H1 (cell line): ENCODE data around the gene SLC35B4. TPM values are rescaled to one million over a fixed set of nuclear protein-coding genes. Genes with fewer than 3 reads are reported as not detected.

Source experiments
- CTCF ChIA-PET: fragments of 300-600 bp; sonication (Branson Sonifier 250); formaldehyde crosslinking; loops from one replicate; lab custom pipeline; 2021; ENCODE audit not compliant: partially characterized antibody; lab: Charles Lee
- POLR2A ChIA-PET: fragments of 300-600 bp; sonication (Branson Sonifier 250); formaldehyde crosslinking; loops from one replicate; lab custom pipeline; 2021; ENCODE audit warnings: inconsistent platforms; ENCODE audit not compliant: partially characterized antibody; lab: Charles Lee
- DNase-seq, 2 experiments: peaks; one replicate each; pipeline versions ENCODE4 v3.0.0 to v3.0.0-alpha.2; 2010 to 2022; ENCODE audit warnings: low spot score in 2 of 2, low read depth in 1 of 2, mixed read lengths in 1 of 2
- FAIRE-seq: peaks from 2 replicates; lab custom pipeline; 2011; peaks lifted over from hg19 to GRCh38; lab: Jason Lieb, UNC
- H2AFZ ChIP-seq: 2 replicates; pipeline ENCODE4 v1.8.1; 2012; ENCODE audit warnings: low read length, inconsistent platforms
- H2AK5ac ChIP-seq: 2 replicates; pipeline ENCODE4 v1.6.1; 2013; ENCODE audit warnings: low read depth, low read length
- H2BK120ac ChIP-seq: replicated peaks from 2 replicates; pipeline ENCODE3; 2013; ENCODE audit warnings: low read depth, low read length, inconsistent platforms
- H2BK12ac ChIP-seq: 2 replicates; pipeline ENCODE4 v1.6.1; 2013; ENCODE audit warnings: low read depth, low read length
- H2BK15ac ChIP-seq: 2 replicates; pipeline ENCODE4 v1.6.1; 2013; ENCODE audit warnings: low read length
- H2BK20ac ChIP-seq: 2 replicates; pipeline ENCODE4 v1.6.1; 2013; ENCODE audit warnings: low read length
- H2BK5ac ChIP-seq: 2 replicates; pipeline ENCODE4 v1.6.1; 2013; ENCODE audit warnings: low read depth, low read length
- H3K14ac ChIP-seq: 2 replicates; pipeline ENCODE4 v1.6.1; 2013; ENCODE audit warnings: inconsistent platforms; ENCODE audit not compliant: insufficient read length
- H3K18ac ChIP-seq: 2 replicates; pipeline ENCODE4 v1.6.1; 2013; ENCODE audit warnings: low read length; ENCODE audit errors: extremely low read depth
- H3K23ac ChIP-seq: 2 replicates; pipeline ENCODE4 v1.6.1; 2013; ENCODE audit warnings: inconsistent platforms; ENCODE audit not compliant: insufficient read length
- H3K23me2 ChIP-seq: 2 replicates; pipeline ENCODE4 v1.6.1; 2013; ENCODE audit warnings: low read depth, low read length
- H3K27ac ChIP-seq: 2 replicates; pipeline ENCODE4 v1.6.1; 2011; ENCODE audit warnings: low read depth, low read length, inconsistent platforms
- H3K27me3 ChIP-seq, 4 experiments: replicated peaks in 1 of 4; 1 replicate in 1 of 4; 2 replicates in 3 of 4; pipeline versions ENCODE4 v1.6.1 to v1.8.1; 2011 to 2013; ENCODE audit warnings: low read length in 3 of 4, mild to moderate bottlenecking in 3 of 4, inconsistent platforms in 2 of 4, mixed read lengths in 2 of 4, moderate library complexity in 1 of 4; ENCODE audit not compliant: control insufficient read depth in 3 of 4, insufficient read depth in 3 of 4; ENCODE audit errors: extremely low read depth in 1 of 4
- H3K36me3 ChIP-seq, 4 experiments: 2 replicates each; pipeline versions ENCODE4 v1.6.1 to v1.8.1; 2011 to 2013; ENCODE audit warnings: mild to moderate bottlenecking in 4 of 4, low read length in 3 of 4, moderate library complexity in 2 of 4, control low read depth in 1 of 4, inconsistent platforms in 1 of 4; ENCODE audit not compliant: insufficient read depth in 4 of 4, control insufficient read depth in 2 of 4
- H3K4ac ChIP-seq: replicated peaks from 2 replicates; pipeline ENCODE3; 2013; ENCODE audit warnings: low read length, low read depth, mixed read lengths, inconsistent platforms; ENCODE audit not compliant: insufficient read length
- H3K4me1 ChIP-seq, 4 experiments: replicated peaks in 1 of 4; 1 replicate in 1 of 4; 2 replicates in 3 of 4; pipeline versions ENCODE4 v1.6.1 to v1.8.1; 2011 to 2013; ENCODE audit warnings: low read length in 3 of 4, inconsistent platforms in 2 of 4, mixed read lengths in 1 of 4; ENCODE audit not compliant: insufficient read depth in 4 of 4, control insufficient read depth in 3 of 4
- H3K4me2 ChIP-seq, 2 experiments: 2 replicates each; pipeline versions ENCODE4 v1.6.1 to v1.8.1; 2011 to 2013; ENCODE audit warnings: low read depth in 2 of 2, low read length in 2 of 2, control low read depth in 1 of 2, inconsistent platforms in 1 of 2, mild to moderate bottlenecking in 1 of 2; ENCODE audit not compliant: insufficient read depth in 1 of 2
- H3K4me3 ChIP-seq, 4 experiments: fragments of 200-600, 300-600 bp in 1 of 4; sonication (generic), shearing (Covaris generic), sonication (Bioruptor Twin) in 1 of 4; 2 replicates each; pipeline versions ENCODE4 v1.5.1 to v1.8.1; 2011 to 2016; ENCODE audit warnings: low read length in 4 of 4, low read depth in 3 of 4, control low read depth in 2 of 4, inconsistent platforms in 2 of 4, mild to moderate bottlenecking in 2 of 4, mixed read lengths in 1 of 4, moderate library complexity in 1 of 4; ENCODE audit not compliant: insufficient read depth in 2 of 4; ENCODE audit errors: extremely low read depth in 1 of 4
- H3K56ac ChIP-seq: replicated peaks from 2 replicates; pipeline ENCODE3; 2013; ENCODE audit warnings: low read depth, mild to moderate bottlenecking, mixed read lengths, low read length, inconsistent platforms; ENCODE audit not compliant: insufficient read length
- H3K79me1 ChIP-seq: 2 replicates; pipeline ENCODE4 v1.6.1; 2013; ENCODE audit warnings: low read depth, low read length, control low read depth
- H3K79me2 ChIP-seq, 2 experiments: 2 replicates each; pipeline versions ENCODE4 v1.6.1 to v1.8.1; 2012 to 2013; ENCODE audit warnings: low read length in 2 of 2, mild to moderate bottlenecking in 2 of 2, inconsistent platforms in 1 of 2; ENCODE audit not compliant: insufficient read depth in 2 of 2, control insufficient read depth in 1 of 2
- H3K9ac ChIP-seq, 4 experiments: replicated peaks in 1 of 4; 1 replicate in 1 of 4; 2 replicates in 3 of 4; pipeline versions ENCODE4 v1.6.1 to v1.8.1; 2011 to 2013; ENCODE audit warnings: low read depth in 3 of 4, low read length in 3 of 4, control low read depth in 2 of 4, mild to moderate bottlenecking in 2 of 4, moderate library complexity in 2 of 4, inconsistent platforms in 1 of 4; ENCODE audit errors: extremely low read depth in 1 of 4
- H3K9me3 ChIP-seq, 2 experiments: 2 replicates each; pipeline versions ENCODE4 v1.6.1 to v1.8.1; 2012 to 2013; ENCODE audit warnings: mild to moderate bottlenecking in 2 of 2, moderate library complexity in 2 of 2, control low read depth in 1 of 2, inconsistent platforms in 1 of 2, low read depth in 1 of 2, low read length in 1 of 2, mixed read lengths in 1 of 2; ENCODE audit not compliant: insufficient read depth in 2 of 2
- H4K20me1 ChIP-seq, 2 experiments: replicated peaks in 1 of 2; 2 replicates each; pipeline versions ENCODE3 to v1.8.1; 2011 to 2013; ENCODE audit warnings: inconsistent platforms in 2 of 2, low read length in 2 of 2, mild to moderate bottlenecking in 1 of 2; ENCODE audit not compliant: insufficient read depth in 2 of 2, control insufficient read depth in 1 of 2
- H4K5ac ChIP-seq: 2 replicates; pipeline ENCODE4 v1.6.1; 2013; ENCODE audit warnings: low read length, low read depth, mixed read lengths, inconsistent platforms; ENCODE audit not compliant: insufficient read length
- H4K8ac ChIP-seq: 2 replicates; pipeline ENCODE4 v1.8.0; 2013; ENCODE audit warnings: mild to moderate bottlenecking, moderate library complexity, low read length, inconsistent platforms; ENCODE audit not compliant: insufficient read depth; ENCODE audit errors: extremely low read depth
- H4K91ac ChIP-seq: replicated peaks from 2 replicates; pipeline ENCODE3; 2013; ENCODE audit warnings: low read length, mixed read lengths, inconsistent platforms; ENCODE audit not compliant: insufficient read length
- CBX8 ChIP-seq: fragments of 300-800, 300-1000 bp; sonication (generic); IDR thresholded peaks from 2 replicates; pipeline ENCODE4 v1.7.1; 2016; ENCODE audit warnings: low read depth, low read length, borderline replicate concordance
- EP300 ChIP-seq, 2 experiments: IDR thresholded peaks; 1 replicate in 1 of 2; 2 replicates in 1 of 2; pipeline ENCODE4 v1.6.1; 2011 to 2012; ENCODE audit warnings: low read depth in 2 of 2, low read length in 2 of 2, mild to moderate bottlenecking in 2 of 2, borderline replicate concordance in 1 of 2, inconsistent platforms in 1 of 2, moderate library complexity in 1 of 2
- HDAC2 ChIP-seq, 2 experiments: fragments of 300-600 bp in 1 of 2; sonication (generic) in 1 of 2; IDR thresholded peaks; 2 replicates each; pipeline ENCODE4 v1.6.1; 2011 to 2012; ENCODE audit warnings: low read depth in 2 of 2, low read length in 2 of 2, mild to moderate bottlenecking in 2 of 2, moderate library complexity in 2 of 2, borderline replicate concordance in 1 of 2, inconsistent platforms in 1 of 2
- JUN ChIP-seq: IDR thresholded peaks from 2 replicates; pipeline ENCODE4 v1.6.1; 2011; ENCODE audit warnings: low read depth, mild to moderate bottlenecking, improper control_type of control experiment, low read length
- JUND ChIP-seq: IDR thresholded peaks from 2 replicates; pipeline ENCODE4 v1.6.1; 2011; ENCODE audit warnings: mild to moderate bottlenecking, improper control_type of control experiment, low read length
- KDM1A ChIP-seq: fragments of 200-600, 300-600 bp; sonication (generic); IDR thresholded peaks from 2 replicates; pipeline ENCODE4 v1.7.1; 2016; ENCODE audit warnings: mild to moderate bottlenecking, low read length, borderline replicate concordance
- RAD21 ChIP-seq, 2 experiments: IDR thresholded peaks in 1 of 2; conservative IDR thresholded peaks in 1 of 2; 2 replicates each; pipeline ENCODE4 v1.6.1; 2011; ENCODE audit warnings: low read depth in 2 of 2, low read length in 2 of 2, improper control_type of control experiment in 1 of 2, inconsistent platforms in 1 of 2, mild to moderate bottlenecking in 1 of 2, moderate library complexity in 1 of 2
- RXRA ChIP-seq: IDR thresholded peaks from 2 replicates; pipeline ENCODE4 v1.6.1; 2011; ENCODE audit warnings: low read depth, mild to moderate bottlenecking, low read length, moderate library complexity; ENCODE audit not compliant: insufficient read depth
- SP1 ChIP-seq: IDR thresholded peaks from 2 replicates; pipeline ENCODE4 v1.6.1; 2011; ENCODE audit warnings: low read depth, low read length
- SUZ12 ChIP-seq: fragments of 200-600 bp; sonication (generic); IDR thresholded peaks from 2 replicates; pipeline ENCODE4 v1.6.1; 2012; ENCODE audit warnings: mild to moderate bottlenecking, inconsistent platforms, low read length, moderate library complexity, mixed read lengths
- WGBS, 2 experiments: shearing (Covaris generic) in 1 of 2; methylation state at CpG; one replicate each; pipeline versions ENCODE4 v1.1.6 to v1.1.7; 2013 to 2015; ENCODE audit warnings: low lambda C conversion rate in 2 of 2, mixed read lengths in 2 of 2, inconsistent platforms in 1 of 2, low coverage in 1 of 2, missing lambda C conversion rate in 1 of 2; ENCODE audit not compliant: insufficient replicate concordance in 2 of 2, insufficient coverage in 1 of 2, insufficient read length in 1 of 2; ENCODE audit errors: extremely low coverage in 1 of 2, missing lambda C conversion rate in 1 of 2; 5-methylcytosine and 5-hydroxymethylcytosine counted together
- polyA plus RNA-seq, 7 experiments: library from polyadenylated mRNA; depleted of rRNA in 3 of 7; stranded (reverse) in 5 of 7; unstranded in 2 of 7; fragments of >200 nt in 5 of 7; fragments of 200-250 nt in 2 of 7; gene quantifications; 1 replicate in 5 of 7; 2 replicates in 1 of 7; 4 replicates in 1 of 7; pipeline versions ENCODE4 v1.2.1 to v1.2.3, GENCODE V29; 2011 to 2013; ENCODE audit warnings: missing spikeins in 2 of 7, mixed read lengths in 2 of 7
- total RNA-seq: library from RNA; stranded (reverse); fragmentation: NEBNext Ultra II Directional; extraction: Animal tissue kit (Norgen Biotek cat#: 25700); gene quantifications from 2 replicates; pipeline ENCODE4 v1.2.1, GENCODE V29; 2021
- TF ChIP-seq, protein P1 (sequence below), 3 experiments: IDR thresholded peaks; 1 replicate in 2 of 3; 2 replicates in 1 of 3; pipeline versions ENCODE4 v1.5.1 to v1.6.1; 2011; ENCODE audit warnings: low read length in 3 of 3, mild to moderate bottlenecking in 3 of 3, inconsistent platforms in 2 of 3, low read depth in 1 of 3, moderate library complexity in 1 of 3; ENCODE audit not compliant: insufficient read depth in 1 of 3; ENCODE audit errors: control extremely low read depth in 1 of 3

Gene SLC35B4
- total and polyA plus RNA-seq, 2 of the 8 experiments (the other 6 are each of a cell fraction or from before 2014, with no cell fraction given): 28.9 to 34.6 TPM

DNA sequence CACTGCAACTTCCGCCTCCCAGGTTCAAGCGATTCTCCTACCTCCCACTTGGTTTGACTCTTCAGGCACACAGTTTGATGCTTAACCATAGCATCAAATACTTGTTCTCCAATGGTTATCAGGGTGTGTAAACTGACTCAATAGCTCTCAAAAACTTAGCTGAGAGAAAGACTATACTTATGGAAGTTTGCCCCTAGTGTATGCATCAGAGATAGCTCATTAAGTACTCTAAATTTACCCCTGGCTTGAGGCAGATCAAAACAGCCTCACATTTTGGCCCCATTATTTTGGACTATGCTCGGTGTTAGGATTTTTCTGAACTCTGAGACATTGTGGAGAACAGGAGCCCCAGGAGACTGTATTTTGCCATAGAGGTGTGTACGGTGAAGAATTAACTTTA lies 40.8 kb upstream of the SLC35B4 start:
- Histone ChIP-seq H3K4me2 (no peak overlapping the region), H3K4me3 (no peak overlapping the region), H3K18ac (no peak overlapping the region), H3K36me3 (no peaks in the 10 kb centered on the region), H4K91ac (no peak overlapping the region), H3K14ac (no peak overlapping the region), H3K9ac (no peak overlapping the region), H3K79me1 (no peaks in the 10 kb centered on the region), H3K27me3 (no peaks in the 10 kb centered on the region), H2AK5ac (no peak overlapping the region), H3K4ac (no peak overlapping the region), H2BK15ac (no peak overlapping the region), H2BK20ac (no peak overlapping the region), H4K8ac (no peak overlapping the region), H3K4me1 (no peaks in the 10 kb centered on the region), H3K23ac (no peak overlapping the region), H4K20me1 (no peaks in the 10 kb centered on the region), H3K9me3 (no peaks in the 10 kb centered on the region), H2BK120ac (no peak overlapping the region), H3K23me2 (no peaks in the 10 kb centered on the region), H3K56ac (no peak overlapping the region), H2BK12ac (no peak overlapping the region), H3K79me2 (no peaks in the 10 kb centered on the region), H2AFZ (no peak overlapping the region; the same call in 1 of the 2 replicates), H3K27ac (no peak overlapping the region), H2BK5ac (no peak overlapping the region), H4K5ac (no peak overlapping the region)
- FAIRE-seq (no peak), DNase-seq (no peak)
- CTCF ChIA-PET: interaction anchor here (0.6 to 3.6 kb wide), 53 partner anchors 9 to 1841 kb away, joined by 3 to 33 read pairs (median 4); no protein-coding TSS in a partner anchor
- WGBS, 2 experiments: 98% methylated on average over 4 of the region's 4 CpGs; no CpG with 5 or more reads in 1 of the 2 experiments
- POLR2A ChIA-PET: no interaction called here
- no peak for TF ChIP-seq JUN
- no peak for TF ChIP-seq JUND
- TF ChIP-seq SP1: no peak
- TF ChIP-seq RAD21 (IDR thresholded peaks at IDR 0.05 in 1 of 2, conservative IDR thresholded peaks at IDR 0.05 in 1 of 2; ENCODE audit: low read depth in 2 of 2, low read length in 2 of 2): no peak
- TF ChIP-seq KDM1A: no peak
- no peak for TF ChIP-seq SUZ12
- TF ChIP-seq, protein P1, sequence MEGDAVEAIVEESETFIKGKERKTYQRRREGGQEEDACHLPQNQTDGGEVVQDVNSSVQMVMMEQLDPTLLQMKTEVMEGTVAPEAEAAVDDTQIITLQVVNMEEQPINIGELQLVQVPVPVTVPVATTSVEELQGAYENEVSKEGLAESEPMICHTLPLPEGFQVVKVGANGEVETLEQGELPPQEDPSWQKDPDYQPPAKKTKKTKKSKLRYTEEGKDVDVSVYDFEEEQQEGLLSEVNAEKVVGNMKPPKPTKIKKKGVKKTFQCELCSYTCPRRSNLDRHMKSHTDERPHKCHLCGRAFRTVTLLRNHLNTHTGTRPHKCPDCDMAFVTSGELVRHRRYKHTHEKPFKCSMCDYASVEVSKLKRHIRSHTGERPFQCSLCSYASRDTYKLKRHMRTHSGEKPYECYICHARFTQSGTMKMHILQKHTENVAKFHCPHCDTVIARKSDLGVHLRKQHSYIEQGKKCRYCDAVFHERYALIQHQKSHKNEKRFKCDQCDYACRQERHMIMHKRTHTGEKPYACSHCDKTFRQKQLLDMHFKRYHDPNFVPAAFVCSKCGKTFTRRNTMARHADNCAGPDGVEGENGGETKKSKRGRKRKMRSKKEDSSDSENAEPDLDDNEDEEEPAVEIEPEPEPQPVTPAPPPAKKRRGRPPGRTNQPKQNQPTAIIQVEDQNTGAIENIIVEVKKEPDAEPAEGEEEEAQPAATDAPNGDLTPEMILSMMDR (IDR thresholded peaks at IDR 0.05; ENCODE audit: control extremely low read depth in 1 of 3, insufficient read depth in 1 of 3, low read depth in 1 of 3, low read length in 3 of 3): no peak
- TF ChIP-seq EP300 (IDR thresholded peaks at IDR 0.05; ENCODE audit: borderline replicate concordance in 1 of 2, low read depth in 2 of 2, low read length in 2 of 2): no peak
- TF ChIP-seq HDAC2 (IDR thresholded peaks at IDR 0.05; ENCODE audit: borderline replicate concordance in 1 of 2, low read depth in 2 of 2, low read length in 2 of 2): no peak
- no peak for TF ChIP-seq RXRA
- TF ChIP-seq CBX8: no peak
